Upper lobe of left lung (tissue), 6 donors: ENCODE results near the gene SKIC8. TPM values are rescaled to one million over a fixed set of nuclear protein-coding genes. Genes with fewer than 3 reads are reported as not detected.

Experiments
- ATAC-seq, 2 donors: fragments of 200-7000 bp; cut with Tn5 transposase; one replicate each; pipeline ENCODE4 v1.9.1; 2022; ENCODE audit warnings: mild to moderate bottlenecking in 2 of 2, moderate library complexity in 2 of 2; ENCODE audit not compliant: low FRiP score in 2 of 2
- DNase-seq, 2 donors: peaks; one replicate each; pipeline ENCODE4 v3.0.0-alpha.2; 2019 to 2020
- H3K27ac ChIP-seq, 4 donors: fragments of 200-600 bp; sonication (generic); one replicate each; pipeline ENCODE4 v1.5.1; 2016 to 2019
- H3K27me3 ChIP-seq, 4 donors: fragments of 200-600 bp; sonication (generic); one replicate each; pipeline ENCODE4 v1.5.1; 2017 to 2019
- H3K36me3 ChIP-seq, 4 donors: fragments of 200-600 bp; sonication (generic); one replicate each; pipeline ENCODE4 v1.5.1; 2016 to 2019
- H3K4me1 ChIP-seq, 4 donors: fragments of 200-600 bp; sonication (generic); one replicate each; pipeline ENCODE4 v1.5.1; 2018 to 2019
- H3K4me3 ChIP-seq, 4 donors: fragments of 200-600 bp; sonication (generic); one replicate each; pipeline ENCODE4 v1.5.1; 2017 to 2019; ENCODE audit warnings: mild to moderate bottlenecking in 2 of 4, moderate library complexity in 1 of 4
- H3K9me3 ChIP-seq, 4 donors: fragments of 200-600 bp; sonication (generic); one replicate each; pipeline ENCODE4 v1.5.1; 2018 to 2019
- CTCF ChIP-seq, 6 experiments: fragments of 450-650 bp in 4 of 6; fragments of 200-600 bp in 2 of 6; sonication (generic) in 2 of 6; IDR thresholded peaks; one replicate each; pipeline ENCODE4 v1.5.1; 2016 to 2019; ENCODE audit warnings: antibody characterized with exemption in 6 of 6
- EP300 ChIP-seq, 4 donors: sonication (generic); formaldehyde crosslinking; IDR thresholded peaks; one replicate each; pipeline ENCODE4 v1.5.1; 2017; ENCODE audit warnings: antibody characterized with exemption in 4 of 4, control low read depth in 2 of 4
- POLR2A ChIP-seq, 4 donors: fragments of 450-650 bp; IDR thresholded peaks; one replicate each; pipeline ENCODE4 v1.5.1; 2016 to 2017; ENCODE audit warnings: antibody characterized with exemption in 4 of 4, mild to moderate bottlenecking in 2 of 4
- POLR2AphosphoS5 ChIP-seq, 2 donors: sonication (generic); formaldehyde crosslinking; IDR thresholded peaks; one replicate each; pipeline ENCODE4 v1.5.1; 2017; ENCODE audit warnings: antibody characterized with exemption in 2 of 2
- WGBS, 2 donors: methylation state at CpG; one replicate each; pipeline ENCODE4 v1.1.5; 2017 to 2018; 5-methylcytosine and 5-hydroxymethylcytosine counted together
- total RNA-seq, 6 donors: library from RNA; depleted of rRNA in 4 of 6; stranded (reverse); fragments of >200 nt in 4 of 6; gene quantifications; one replicate each; pipeline versions ENCODE4 v1.1.0 to v1.2.1, GENCODE V29; 2016 to 2021
- donor health status: DM: no; HTN: no; CAD: no; lungs with moderate emphysema.
- donor health status: DM: no; HTN: yes; CAD: no; lungs with severe emphysema.

Gene SKIC8
- 10 to 100 TPM; 33.6 to 67.1 (median 50.3) TPM for total RNA-seq

- Histone ChIP-seq H3K4me3 (peak within 1 kb of the TSS; percentile 68 to 87 (median 76)), H3K4me1 (peaks cover 8 to 19% (median 16%) of the 10 kb centered on the region in 4 donors), H3K27me3 (no peaks in the 10 kb centered on the region), H3K9me3 (no peaks in the 10 kb centered on the region), H3K27ac (peak within 1 kb of the TSS; percentile 78 to 87 (median 84)), H3K36me3 (peaks cover 0 to 13% (median under 1%) of the 10 kb centered on the region in 4 donors)
- peak; percentile 98 to 100 for ATAC-seq
- DNase-seq, result peak; percentile 94 to 99
- TF ChIP-seq POLR2A (IDR thresholded peaks at IDR 0.05) (peak in 3 of 4 donors; percentile 39 to 95 (median 86)), CTCF (IDR thresholded peaks at IDR 0.05) (peak in 2 of 6 experiments; percentile 14 to 18), POLR2AphosphoS5 (IDR thresholded peaks at IDR 0.05) (peak; percentile 95 to 96), EP300 (IDR thresholded peaks at IDR 0.05) (peak in 1 of 4 donors; percentile 42)
- WGBS, 2 donors, result 0 to 1% methylated on average over 10 to 51 of the region's 55 CpGs
Observed at GRCh38 chr15:78299101-78299930, at the start of gene SKIC8. Gene SKIC8, minus strand, starts transcription at chr15:78299609. Its CDS starts 3,923 bp downstream, at chr15:78295686.

- DNase-seq, result peak in 1 of 2 donors; percentile 79
- Histone ChIP-seq H3K27ac (no peak overlapping the region), H3K36me3 (no peaks in the 10 kb centered on the region), H3K9me3 (no peaks in the 10 kb centered on the region), H3K4me3 (no peak overlapping the region), H3K27me3 (no peaks in the 10 kb centered on the region), H3K4me1 (peaks cover 0 to 4% (median 0%) of the 10 kb centered on the region in 4 donors)
- 75 to 77% methylated on average over 17 of the region's 17 CpGs for WGBS, 2 donors
- no peak for TF ChIP-seq POLR2AphosphoS5 (IDR thresholded peaks at IDR 0.05)
- TF ChIP-seq EP300 (IDR thresholded peaks at IDR 0.05), result no peak
- TF ChIP-seq CTCF (IDR thresholded peaks at IDR 0.05), result no peak
- TF ChIP-seq POLR2A (IDR thresholded peaks at IDR 0.05), result no peak
- peak in 1 of 2 donors; percentile 79 for ATAC-seq
Observed at GRCh38 chr15:78347586-78348543, 48.5 kb upstream of the SKIC8 start.

- WGBS, 2 donors, result 79 to 90% methylated on average over 9 of the region's 9 CpGs
- H3K27ac ChIP-seq, result no peak overlapping the region
- H3K4me1 ChIP-seq, result peaks cover 0 to 10% (median 4%) of the 10 kb centered on the region in 4 donors
- no peak overlapping the region for H3K4me3 ChIP-seq
- DNase-seq, result no peak
- H3K9me3 ChIP-seq, result no peaks in the 10 kb centered on the region
- TF ChIP-seq POLR2A (IDR thresholded peaks at IDR 0.05) (no peak), EP300 (IDR thresholded peaks at IDR 0.05) (no peak)
- no peak for ATAC-seq
- no peaks in the 10 kb centered on the region for H3K36me3 ChIP-seq
- H3K27me3 ChIP-seq, result peaks cover 0 to 20% (median 9%) of the 10 kb centered on the region in 4 donors
Observed at GRCh38 chr15:78345396-78346125, 46.2 kb upstream of the SKIC8 start.

- DNase-seq, result no peak
- peaks cover 4 to 17% (median 9%) of the 10 kb centered on the region in 4 donors for H3K4me1 ChIP-seq
- H3K36me3 ChIP-seq, result no peaks in the 10 kb centered on the region
- WGBS, 2 donors, result 77 to 86% methylated on average over 12 of the region's 12 CpGs
- no peak overlapping the region for H3K27ac ChIP-seq
- H3K9me3 ChIP-seq, result no peaks in the 10 kb centered on the region
- no peak overlapping the region for H3K4me3 ChIP-seq
- peaks cover 0 to 35% (median 19%) of the 10 kb centered on the region in 4 donors for H3K27me3 ChIP-seq
- ATAC-seq, result no peak
- TF ChIP-seq POLR2A (IDR thresholded peaks at IDR 0.05), result no peak
Observed at GRCh38 chr15:78343276-78344060, 44.1 kb upstream of the SKIC8 start.

- no peak for ATAC-seq
- no peak for TF ChIP-seq CTCF (IDR thresholded peaks at IDR 0.05)
- no peak for TF ChIP-seq POLR2A (IDR thresholded peaks at IDR 0.05)
- TF ChIP-seq POLR2AphosphoS5 (IDR thresholded peaks at IDR 0.05), result no peak
- TF ChIP-seq EP300 (IDR thresholded peaks at IDR 0.05), result no peak
- H3K27me3 ChIP-seq, result peaks cover 0 to 35% (median 19%) of the 10 kb centered on the region in 4 donors
- H3K4me1 ChIP-seq, result peaks cover 4 to 17% (median 7%) of the 10 kb centered on the region in 4 donors
- H3K36me3 ChIP-seq, result no peaks in the 10 kb centered on the region
- no peak for DNase-seq
- H3K9me3 ChIP-seq, result no peaks in the 10 kb centered on the region
- 61 to 66% methylated on average over 5 of the region's 5 CpGs for WGBS, 2 donors
- no peak overlapping the region for H3K4me3 ChIP-seq
- no peak overlapping the region for H3K27ac ChIP-seq
Observed at GRCh38 chr15:78342021-78342420, 42.6 kb upstream of the SKIC8 start.
